H1 (cell line): ENCODE results near the gene GNLY. TPM values are rescaled to one million over a fixed set of nuclear protein-coding genes. Genes with fewer than 3 reads are reported as not detected.

Experiments used
- polyA plus RNA-seq, 7 experiments: library from polyadenylated mRNA; depleted of rRNA in 3 of 7; stranded (reverse) in 5 of 7; unstranded in 2 of 7; fragments of >200 nt in 5 of 7; fragments of 200-250 nt in 2 of 7; gene quantifications; 1 replicate in 5 of 7; 2 replicates in 1 of 7; 4 replicates in 1 of 7; pipeline versions ENCODE4 v1.2.1 to v1.2.3, GENCODE V29; 2011 to 2013; ENCODE audit warnings: missing spikeins in 2 of 7, mixed read lengths in 2 of 7
- total RNA-seq: library from RNA; stranded (reverse); fragmentation: NEBNext Ultra II Directional; extraction: Animal tissue kit (Norgen Biotek cat#: 25700); gene quantifications from 2 replicates; pipeline ENCODE4 v1.2.1, GENCODE V29; 2021
- TF ChIP-seq, protein P1 (sequence below): fragments of 300-600 bp; sonication (generic); IDR thresholded peaks from 2 replicates; pipeline ENCODE4 v1.7.1; 2012; ENCODE audit warnings: low read length, moderate library complexity, mild to moderate bottlenecking, inconsistent platforms; ENCODE audit not compliant: insufficient replicate concordance

GNLY gene
- total and polyA plus RNA-seq, 2 of the 8 experiments (the other 6 are each of a cell fraction or from before 2014, with no cell fraction given), result 0.03 TPM; not detected in 1

GRCh38 chr2:85694052-85695025, at the start of gene GNLY (continued):
- TF ChIP-seq, protein P1, sequence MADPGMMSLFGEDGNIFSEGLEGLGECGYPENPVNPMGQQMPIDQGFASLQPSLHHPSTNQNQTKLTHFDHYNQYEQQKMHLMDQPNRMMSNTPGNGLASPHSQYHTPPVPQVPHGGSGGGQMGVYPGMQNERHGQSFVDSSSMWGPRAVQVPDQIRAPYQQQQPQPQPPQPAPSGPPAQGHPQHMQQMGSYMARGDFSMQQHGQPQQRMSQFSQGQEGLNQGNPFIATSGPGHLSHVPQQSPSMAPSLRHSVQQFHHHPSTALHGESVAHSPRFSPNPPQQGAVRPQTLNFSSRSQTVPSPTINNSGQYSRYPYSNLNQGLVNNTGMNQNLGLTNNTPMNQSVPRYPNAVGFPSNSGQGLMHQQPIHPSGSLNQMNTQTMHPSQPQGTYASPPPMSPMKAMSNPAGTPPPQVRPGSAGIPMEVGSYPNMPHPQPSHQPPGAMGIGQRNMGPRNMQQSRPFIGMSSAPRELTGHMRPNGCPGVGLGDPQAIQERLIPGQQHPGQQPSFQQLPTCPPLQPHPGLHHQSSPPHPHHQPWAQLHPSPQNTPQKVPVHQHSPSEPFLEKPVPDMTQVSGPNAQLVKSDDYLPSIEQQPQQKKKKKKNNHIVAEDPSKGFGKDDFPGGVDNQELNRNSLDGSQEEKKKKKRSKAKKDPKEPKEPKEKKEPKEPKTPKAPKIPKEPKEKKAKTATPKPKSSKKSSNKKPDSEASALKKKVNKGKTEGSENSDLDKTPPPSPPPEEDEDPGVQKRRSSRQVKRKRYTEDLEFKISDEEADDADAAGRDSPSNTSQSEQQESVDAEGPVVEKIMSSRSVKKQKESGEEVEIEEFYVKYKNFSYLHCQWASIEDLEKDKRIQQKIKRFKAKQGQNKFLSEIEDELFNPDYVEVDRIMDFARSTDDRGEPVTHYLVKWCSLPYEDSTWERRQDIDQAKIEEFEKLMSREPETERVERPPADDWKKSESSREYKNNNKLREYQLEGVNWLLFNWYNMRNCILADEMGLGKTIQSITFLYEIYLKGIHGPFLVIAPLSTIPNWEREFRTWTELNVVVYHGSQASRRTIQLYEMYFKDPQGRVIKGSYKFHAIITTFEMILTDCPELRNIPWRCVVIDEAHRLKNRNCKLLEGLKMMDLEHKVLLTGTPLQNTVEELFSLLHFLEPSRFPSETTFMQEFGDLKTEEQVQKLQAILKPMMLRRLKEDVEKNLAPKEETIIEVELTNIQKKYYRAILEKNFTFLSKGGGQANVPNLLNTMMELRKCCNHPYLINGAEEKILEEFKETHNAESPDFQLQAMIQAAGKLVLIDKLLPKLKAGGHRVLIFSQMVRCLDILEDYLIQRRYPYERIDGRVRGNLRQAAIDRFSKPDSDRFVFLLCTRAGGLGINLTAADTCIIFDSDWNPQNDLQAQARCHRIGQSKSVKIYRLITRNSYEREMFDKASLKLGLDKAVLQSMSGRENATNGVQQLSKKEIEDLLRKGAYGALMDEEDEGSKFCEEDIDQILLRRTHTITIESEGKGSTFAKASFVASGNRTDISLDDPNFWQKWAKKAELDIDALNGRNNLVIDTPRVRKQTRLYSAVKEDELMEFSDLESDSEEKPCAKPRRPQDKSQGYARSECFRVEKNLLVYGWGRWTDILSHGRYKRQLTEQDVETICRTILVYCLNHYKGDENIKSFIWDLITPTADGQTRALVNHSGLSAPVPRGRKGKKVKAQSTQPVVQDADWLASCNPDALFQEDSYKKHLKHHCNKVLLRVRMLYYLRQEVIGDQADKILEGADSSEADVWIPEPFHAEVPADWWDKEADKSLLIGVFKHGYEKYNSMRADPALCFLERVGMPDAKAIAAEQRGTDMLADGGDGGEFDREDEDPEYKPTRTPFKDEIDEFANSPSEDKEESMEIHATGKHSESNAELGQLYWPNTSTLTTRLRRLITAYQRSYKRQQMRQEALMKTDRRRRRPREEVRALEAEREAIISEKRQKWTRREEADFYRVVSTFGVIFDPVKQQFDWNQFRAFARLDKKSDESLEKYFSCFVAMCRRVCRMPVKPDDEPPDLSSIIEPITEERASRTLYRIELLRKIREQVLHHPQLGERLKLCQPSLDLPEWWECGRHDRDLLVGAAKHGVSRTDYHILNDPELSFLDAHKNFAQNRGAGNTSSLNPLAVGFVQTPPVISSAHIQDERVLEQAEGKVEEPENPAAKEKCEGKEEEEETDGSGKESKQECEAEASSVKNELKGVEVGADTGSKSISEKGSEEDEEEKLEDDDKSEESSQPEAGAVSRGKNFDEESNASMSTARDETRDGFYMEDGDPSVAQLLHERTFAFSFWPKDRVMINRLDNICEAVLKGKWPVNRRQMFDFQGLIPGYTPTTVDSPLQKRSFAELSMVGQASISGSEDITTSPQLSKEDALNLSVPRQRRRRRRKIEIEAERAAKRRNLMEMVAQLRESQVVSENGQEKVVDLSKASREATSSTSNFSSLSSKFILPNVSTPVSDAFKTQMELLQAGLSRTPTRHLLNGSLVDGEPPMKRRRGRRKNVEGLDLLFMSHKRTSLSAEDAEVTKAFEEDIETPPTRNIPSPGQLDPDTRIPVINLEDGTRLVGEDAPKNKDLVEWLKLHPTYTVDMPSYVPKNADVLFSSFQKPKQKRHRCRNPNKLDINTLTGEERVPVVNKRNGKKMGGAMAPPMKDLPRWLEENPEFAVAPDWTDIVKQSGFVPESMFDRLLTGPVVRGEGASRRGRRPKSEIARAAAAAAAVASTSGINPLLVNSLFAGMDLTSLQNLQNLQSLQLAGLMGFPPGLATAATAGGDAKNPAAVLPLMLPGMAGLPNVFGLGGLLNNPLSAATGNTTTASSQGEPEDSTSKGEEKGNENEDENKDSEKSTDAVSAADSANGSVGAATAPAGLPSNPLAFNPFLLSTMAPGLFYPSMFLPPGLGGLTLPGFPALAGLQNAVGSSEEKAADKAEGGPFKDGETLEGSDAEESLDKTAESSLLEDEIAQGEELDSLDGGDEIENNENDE, result no peak
